HepG2 (cell line): ENCODE results near the gene GRM1. TPM values are rescaled to one million over a fixed set of nuclear protein-coding genes. Genes with fewer than 3 reads are reported as not detected.

Experiments
- ATAC-seq: fragments of 200-7000 bp; cut with Tn5 transposase; 3 replicates; pipeline ENCODE4 v1.9.1; 2020; ENCODE audit warnings: mild to moderate bottlenecking, moderate library complexity
- BruUV-seq: library from RNA; stranded (reverse); fragments of 400-500 nt; replicated peaks from 2 replicates; lab custom pipeline; 2021; lab: Mats Ljungman, UMichigan
- CTCF ChIA-PET: fragments of 300-600 bp; formaldehyde crosslinking; extraction: SDS; loops from one replicate; lab custom pipeline; 2021; ENCODE audit warnings: low total read pairs, inconsistent platforms, low intra/inter-chr PET ratio; lab: Yijun Ruan, JAX
- POLR2A ChIA-PET: fragments of 350-600 bp; sonication (Branson Sonifier 250); formaldehyde crosslinking; loops from one replicate; lab custom pipeline; 2020; ENCODE audit warnings: antibody characterized with exemption, inconsistent platforms; lab: Yijun Ruan, JAX
- DNase-seq: peaks from one replicate; pipeline ENCODE4 v3.0.0-alpha.2; 2015; ENCODE audit warnings: low spot score
- FAIRE-seq: peaks from 3 replicates; lab custom pipeline; 2011; peaks lifted over from hg19 to GRCh38; lab: Jason Lieb, UNC
- H2AFZ ChIP-seq: one replicate; pipeline ENCODE4 v1.6.1; 2011; ENCODE audit warnings: low read length, inconsistent platforms
- H3K27ac ChIP-seq: fragments of 300-600 bp; 3 replicates; pipeline ENCODE4 v1.8.0; 2011; ENCODE audit warnings: mixed run types, mild to moderate bottlenecking, mixed read lengths, low read length, inconsistent platforms; ENCODE audit not compliant: insufficient read depth; ENCODE audit errors: extremely low read length
- H3K27me3 ChIP-seq, 2 experiments: fragments of 200-600 bp in 1 of 2; 2 replicates in 1 of 2; 3 replicates in 1 of 2; pipeline versions ENCODE4 v1.6.0 to v1.8.0; 2011; ENCODE audit warnings: low read length in 2 of 2, mild to moderate bottlenecking in 2 of 2, moderate library complexity in 2 of 2, inconsistent platforms in 1 of 2; ENCODE audit not compliant: insufficient read depth in 2 of 2, control insufficient read depth in 1 of 2
- H3K36me3 ChIP-seq, 2 experiments: fragments of 200-600 bp in 1 of 2; replicated peaks in 1 of 2; 2 replicates in 1 of 2; 3 replicates in 1 of 2; pipeline versions ENCODE4 v1.5.1 to v1.8.0; 2011; ENCODE audit warnings: low read length in 2 of 2, inconsistent platforms in 1 of 2; ENCODE audit not compliant: insufficient read depth in 2 of 2, control insufficient read depth in 1 of 2
- H3K4me1 ChIP-seq: 2 replicates; pipeline ENCODE4 v1.5.1; 2012; ENCODE audit warnings: low read length, inconsistent platforms; ENCODE audit not compliant: insufficient read depth
- H3K4me2 ChIP-seq: 2 replicates; pipeline ENCODE4 v1.6.0; 2011; ENCODE audit warnings: low read depth, low read length, inconsistent platforms
- H3K4me3 ChIP-seq, 3 experiments: fragments of 200-600 bp in 1 of 3; sonication (generic), shearing (Covaris generic) in 1 of 3; replicated peaks in 1 of 3; 2 replicates each; pipeline ENCODE4 v1.5.1; 2011 to 2016; ENCODE audit warnings: low read length in 3 of 3, inconsistent platforms in 2 of 3, low read depth in 2 of 3, mild to moderate bottlenecking in 2 of 3, control low read depth in 1 of 3, mixed read lengths in 1 of 3; ENCODE audit not compliant: insufficient read depth in 1 of 3
- H3K79me2 ChIP-seq: one replicate; pipeline ENCODE4 v1.6.1; 2011; ENCODE audit warnings: low read length, inconsistent platforms; ENCODE audit not compliant: insufficient read depth
- H3K9ac ChIP-seq: 2 replicates; pipeline ENCODE4 v1.6.0; 2011; ENCODE audit warnings: mild to moderate bottlenecking, low read depth, low read length, inconsistent platforms; ENCODE audit not compliant: insufficient read depth
- H3K9me3 ChIP-seq: 2 replicates; pipeline ENCODE4 v1.5.1; 2012; ENCODE audit warnings: mild to moderate bottlenecking, low read length
- H4K20me1 ChIP-seq: 2 replicates; pipeline ENCODE4 v1.6.0; 2011; ENCODE audit warnings: inconsistent platforms, mild to moderate bottlenecking, low read length, moderate library complexity; ENCODE audit not compliant: insufficient read depth
- FOXM1 ChIP-seq: sonication (generic); formaldehyde crosslinking; IDR thresholded peaks from 2 replicates; pipeline ENCODE4 v1.5.0; 2020; ENCODE audit warnings: missing genetic modification reagents
- HINFP ChIP-seq: sonication (generic); formaldehyde crosslinking; IDR thresholded peaks from 2 replicates; pipeline ENCODE4 v1.4.0; 2020; ENCODE audit warnings: low read depth, mild to moderate bottlenecking, missing genetic modification reagents
- MXD4 ChIP-seq: IDR thresholded peaks from 2 replicates; pipeline ENCODE4 v1.6.1; 2016; ENCODE audit warnings: mild to moderate bottlenecking, missing biosample characterization, missing genetic modification reagents
- NR2F1 ChIP-seq, 2 experiments: fragments of 450-650 bp in 1 of 2; formaldehyde crosslinking in 1 of 2; IDR thresholded peaks; 2 replicates each; pipeline versions ENCODE4 v1.5.0 to v1.6.1; 2016 to 2020; ENCODE audit warnings: mild to moderate bottlenecking in 1 of 2, missing compliant biosample characterization in 1 of 2, missing genetic modification reagents in 1 of 2, moderate library complexity in 1 of 2
- ONECUT2 ChIP-seq: sonication (generic); formaldehyde crosslinking; IDR thresholded peaks from 2 replicates; pipeline ENCODE4 v1.4.0; 2020; ENCODE audit warnings: missing genetic modification reagents
- PLRG1 ChIP-seq: fragments of 450-650 bp; conservative IDR thresholded peaks from 2 replicates; pipeline ENCODE4 v1.6.1; 2016
- POLR2G ChIP-seq: fragments of 200-400 bp; formaldehyde crosslinking; IDR thresholded peaks from 2 replicates; pipeline ENCODE4 v1.6.1; 2018; ENCODE audit warnings: mild to moderate bottlenecking, low read depth, low read length, moderate library complexity
- RFX1 ChIP-seq: fragments of 450-650 bp; IDR thresholded peaks from 2 replicates; pipeline ENCODE4 v1.6.1; 2017
- SATB2 ChIP-seq: sonication (generic); formaldehyde crosslinking; IDR thresholded peaks from 2 replicates; pipeline ENCODE4 v1.5.0; 2020; ENCODE audit warnings: missing genetic modification reagents
- SP5 ChIP-seq: IDR thresholded peaks from 2 replicates; pipeline ENCODE4 v1.6.1; 2016; ENCODE audit warnings: low read depth, borderline replicate concordance
- THRA ChIP-seq: sonication (generic); formaldehyde crosslinking; IDR thresholded peaks from 2 replicates; pipeline ENCODE4 v1.4.0; 2020; ENCODE audit warnings: missing genetic modification reagents, borderline replicate concordance
- ZNF256 ChIP-seq: sonication (generic); formaldehyde crosslinking; conservative IDR thresholded peaks from 2 replicates; pipeline ENCODE4 v1.4.0; 2020; ENCODE audit warnings: missing genetic modification reagents
- ZNF367 ChIP-seq: sonication (generic); formaldehyde crosslinking; IDR thresholded peaks from 2 replicates; pipeline ENCODE4 v1.4.0; 2020; ENCODE audit warnings: missing genetic modification reagents, borderline replicate concordance
- ZNF550 ChIP-seq: sonication (generic); formaldehyde crosslinking; IDR thresholded peaks from 2 replicates; pipeline ENCODE4 v1.4.0; 2020; ENCODE audit warnings: mild to moderate bottlenecking, missing genetic modification reagents, borderline replicate concordance
- ZNF816 ChIP-seq: sonication (generic); formaldehyde crosslinking; IDR thresholded peaks from 2 replicates; pipeline ENCODE4 v1.8.0; 2022; ENCODE audit warnings: missing genetic modification reagents, mild to moderate bottlenecking, borderline replicate concordance
- in situ Hi-C: cut with HindIII; loops from 2 replicates; pipeline ENCODE4 v1.10.0; 2017; ENCODE audit warnings: low pct_unique_long_range_greater_than_20kb; ENCODE audit not compliant: extremely low pct_ligation_motif_present
- intact Hi-C: fragments of 100-400 bp; cut with micrococcal nuclease; formaldehyde crosslinking; loops from one replicate; pipeline ENCODE4 v1.10.0; 2022; ENCODE audit not compliant: unreplicated experiment
- polyA plus RNA-seq, 8 experiments: library from polyadenylated mRNA; depleted of rRNA in 3 of 8; stranded (reverse) in 7 of 8; unstranded in 1 of 8; fragments of >200 nt; fragmentation: Illumina TruSeq in 4 of 8; extraction: Trizol in 4 of 8; gene quantifications; 2 replicates each; pipeline versions ENCODE4 v1.2.1 to v1.2.3, GENCODE V29; 2011 to 2016; ENCODE audit warnings: low read depth in 4 of 8, missing spikeins in 1 of 8, mixed read lengths in 1 of 8; ENCODE audit not compliant: insufficient read depth in 1 of 8
- total RNA-seq, 5 experiments: library from RNA; depleted of rRNA; stranded (reverse); fragments of >200 nt; fragmentation: Illumina TruSeq; extraction: Trizol; gene quantifications; 2 replicates each; pipeline ENCODE4 v1.2.3, GENCODE V29; 2016; ENCODE audit warnings: low read depth in 1 of 5

Gene GRM1
- total and polyA plus RNA-seq, 2 of the 13 experiments (the other 11 are each of a cell fraction or from before 2014, with no cell fraction given) = 0.09 TPM; not detected in 1

GRCh38 chr6:146253691-146254090 is 224.8 kb downstream of the GRM1 start:
- no peaks in the 10 kb centered on the region for H3K27me3 ChIP-seq
- intact Hi-C loops = no loop called here
- no peak overlapping the region for H3K4me2 ChIP-seq
- CTCF ChIA-PET = no interaction called here
- H3K27ac ChIP-seq = no peak overlapping the region
- POLR2A ChIA-PET = no interaction called here
- H3K36me3 ChIP-seq = no peaks in the 10 kb centered on the region
- ATAC-seq (no peak), DNase-seq (no peak), FAIRE-seq (no peak)
- in situ Hi-C loops = no loop called here
- H3K9me3 ChIP-seq = no peaks in the 10 kb centered on the region
- no peak overlapping the region for H3K4me3 ChIP-seq
- H3K4me1 ChIP-seq = no peaks in the 10 kb centered on the region
- no peak overlapping the region for H3K9ac ChIP-seq
- H4K20me1 ChIP-seq = no peaks in the 10 kb centered on the region
- H2AFZ ChIP-seq = no peak overlapping the region
- no peak for TF ChIP-seq RFX1
- TF ChIP-seq PLRG1 = no peak
- no peak for TF ChIP-seq ZNF256 (CRISPR knock-in tag)
- no peak for TF ChIP-seq SATB2 (CRISPR knock-in tag)
- no peak for TF ChIP-seq HINFP (CRISPR knock-in tag)
- TF ChIP-seq THRA (CRISPR knock-in tag) = no peak
- TF ChIP-seq MXD4 (CRISPR knock-in tag) = no peak
- TF ChIP-seq SP5 (CRISPR knock-in tag) = no peak
- TF ChIP-seq FOXM1 = no peak
- TF ChIP-seq ONECUT2 (CRISPR knock-in tag) = no peak
- no peak for TF ChIP-seq NR2F1 (CRISPR knock-in tag; IDR thresholded peaks at IDR 0.05)
- TF ChIP-seq POLR2G = no peak
- no peak for TF ChIP-seq ZNF367 (CRISPR knock-in tag)
- TF ChIP-seq ZNF816 (CRISPR knock-in tag) = no peak
- TF ChIP-seq ZNF550 (CRISPR knock-in tag) = no peak
- no peaks in the 10 kb centered on the region for H3K79me2 ChIP-seq
- BruUV-seq = no TSS peak
